ENCODE data around the gene TOMM7.
"Not testable (repeated sequence)": the region's sequence is repeated elsewhere in the genome, so short reads cannot be mapped to it uniquely, and the experiment has no call there.

The TOMM7 gene

DNA sequence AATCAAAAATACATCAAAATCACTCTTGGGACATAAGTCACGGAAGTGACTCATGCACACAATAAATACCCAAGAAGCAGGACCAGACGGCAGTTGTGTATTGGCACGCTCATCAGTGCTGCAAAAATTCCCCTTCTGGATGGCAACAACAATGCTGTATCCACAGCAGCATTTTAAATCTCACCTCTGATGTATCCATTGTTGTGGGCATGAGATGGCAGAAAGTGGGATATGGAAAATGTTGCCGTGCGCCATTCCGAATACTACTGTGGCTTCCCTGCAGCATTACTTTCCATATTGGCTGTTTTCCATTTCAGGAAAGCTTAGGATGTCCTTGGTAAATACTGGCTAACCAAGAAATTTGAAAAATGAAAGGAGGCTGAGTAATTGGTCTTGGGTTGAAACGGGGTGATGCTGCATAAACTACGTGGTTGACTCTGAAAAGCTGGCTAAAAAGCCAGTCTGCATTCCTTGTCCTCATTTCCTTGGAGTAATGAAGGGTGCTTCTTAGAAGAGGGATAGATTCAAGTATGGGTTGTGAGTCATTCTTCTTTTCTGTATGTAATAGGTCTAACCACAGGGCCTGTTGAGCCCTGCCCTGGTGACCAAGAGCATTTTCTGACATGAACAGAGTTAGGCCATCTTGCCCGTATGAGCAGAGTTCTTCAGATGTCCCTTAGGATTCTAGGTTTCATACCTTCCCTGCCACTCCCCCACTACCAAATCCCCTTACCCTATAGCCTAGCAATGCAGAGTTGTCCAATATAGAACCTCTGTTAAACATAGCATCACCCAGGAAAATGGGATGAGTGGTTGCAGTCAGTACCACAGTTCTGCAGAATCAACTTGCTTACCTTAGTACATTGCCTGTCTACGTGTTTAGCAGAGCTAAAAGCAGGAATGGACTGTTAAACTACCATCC is 36.3 kb upstream of the TOMM7 start:
- Mint-ChIP-seq H3K4me3 (peak overlapping the region; percentile 62), H3K27ac (peak overlapping the region; percentile 72), H3K4me1 (ENCODE audit: low read depth) (peaks cover 35% of the 10 kb centered on the region), H3K27me3 (no peaks in the 10 kb centered on the region), H3K9me3 (ENCODE audit: low read depth) (no peaks in the 10 kb centered on the region), H3K36me3 (peaks cover 32% of the 10 kb centered on the region)

- H3K4me1 Mint-ChIP-seq (ENCODE audit: low read depth), result peaks cover 40% of the 10 kb centered on the region
- no peaks in the 10 kb centered on the region for H3K27me3 Mint-ChIP-seq
- peak overlapping the region; percentile 72 for H3K27ac Mint-ChIP-seq
- peak overlapping the region; percentile 62 for H3K4me3 Mint-ChIP-seq
- H3K36me3 Mint-ChIP-seq, result peaks cover 32% of the 10 kb centered on the region
- H3K9me3 Mint-ChIP-seq (ENCODE audit: low read depth), result no peaks in the 10 kb centered on the region
These were observed 35.6 kb upstream of the TOMM7 start for GRCh38 chr7:22858274-22858639.

DNA sequence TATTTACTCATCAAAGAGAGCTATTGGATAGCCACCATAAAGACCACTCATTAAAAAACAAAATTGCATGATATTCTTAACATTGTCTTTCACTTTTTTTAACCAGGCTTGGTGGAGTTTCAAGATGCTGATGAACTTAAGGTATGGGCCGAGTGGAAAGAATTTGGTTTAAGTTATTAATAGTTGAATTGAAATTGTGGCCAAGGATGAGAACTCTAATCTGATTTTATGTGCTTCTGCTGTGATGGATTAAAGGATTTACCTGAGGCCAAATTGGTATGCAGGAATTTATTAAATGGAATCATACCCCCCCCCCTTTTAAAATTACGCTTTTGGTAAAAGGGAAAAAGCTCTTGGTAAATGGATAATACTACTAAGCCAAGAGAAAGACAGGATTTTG is 33.8 kb upstream of the TOMM7 start:
- H3K27ac Mint-ChIP-seq, result peak overlapping the region; percentile 54
- H3K9me3 Mint-ChIP-seq (ENCODE audit: low read depth), result no peaks in the 10 kb centered on the region
- H3K27me3 Mint-ChIP-seq, result no peaks in the 10 kb centered on the region
- H3K4me1 Mint-ChIP-seq (ENCODE audit: low read depth), result peaks cover 41% of the 10 kb centered on the region
- H3K4me3 Mint-ChIP-seq, result peak overlapping the region; percentile 96
- peaks cover 29% of the 10 kb centered on the region for H3K36me3 Mint-ChIP-seq

DNA sequence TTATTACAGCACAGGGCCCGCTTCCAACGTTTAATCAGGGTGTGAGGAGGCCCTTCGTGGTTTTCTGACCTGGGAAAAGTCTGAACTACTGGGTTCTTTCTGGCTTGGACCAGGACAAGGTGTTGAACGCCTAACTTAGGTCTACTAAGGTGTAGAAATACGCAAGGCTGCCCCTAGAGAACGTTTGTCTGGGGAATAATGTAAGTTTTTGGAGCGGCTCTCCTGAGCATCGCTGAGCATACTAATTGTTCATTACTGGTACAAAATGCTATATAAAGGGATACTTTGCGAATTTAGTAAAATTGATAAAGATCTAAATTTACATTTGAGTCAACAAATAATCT is 32.4 kb upstream of the TOMM7 start:
- Mint-ChIP-seq H3K4me1 (ENCODE audit: low read depth) (peaks cover 36% of the 10 kb centered on the region), H3K27me3 (no peaks in the 10 kb centered on the region), H3K9me3 (ENCODE audit: low read depth) (no peaks in the 10 kb centered on the region), H3K27ac (peak overlapping the region; percentile 97), H3K4me3 (peak overlapping the region; percentile 96), H3K36me3 (peaks cover 22% of the 10 kb centered on the region)

DNA sequence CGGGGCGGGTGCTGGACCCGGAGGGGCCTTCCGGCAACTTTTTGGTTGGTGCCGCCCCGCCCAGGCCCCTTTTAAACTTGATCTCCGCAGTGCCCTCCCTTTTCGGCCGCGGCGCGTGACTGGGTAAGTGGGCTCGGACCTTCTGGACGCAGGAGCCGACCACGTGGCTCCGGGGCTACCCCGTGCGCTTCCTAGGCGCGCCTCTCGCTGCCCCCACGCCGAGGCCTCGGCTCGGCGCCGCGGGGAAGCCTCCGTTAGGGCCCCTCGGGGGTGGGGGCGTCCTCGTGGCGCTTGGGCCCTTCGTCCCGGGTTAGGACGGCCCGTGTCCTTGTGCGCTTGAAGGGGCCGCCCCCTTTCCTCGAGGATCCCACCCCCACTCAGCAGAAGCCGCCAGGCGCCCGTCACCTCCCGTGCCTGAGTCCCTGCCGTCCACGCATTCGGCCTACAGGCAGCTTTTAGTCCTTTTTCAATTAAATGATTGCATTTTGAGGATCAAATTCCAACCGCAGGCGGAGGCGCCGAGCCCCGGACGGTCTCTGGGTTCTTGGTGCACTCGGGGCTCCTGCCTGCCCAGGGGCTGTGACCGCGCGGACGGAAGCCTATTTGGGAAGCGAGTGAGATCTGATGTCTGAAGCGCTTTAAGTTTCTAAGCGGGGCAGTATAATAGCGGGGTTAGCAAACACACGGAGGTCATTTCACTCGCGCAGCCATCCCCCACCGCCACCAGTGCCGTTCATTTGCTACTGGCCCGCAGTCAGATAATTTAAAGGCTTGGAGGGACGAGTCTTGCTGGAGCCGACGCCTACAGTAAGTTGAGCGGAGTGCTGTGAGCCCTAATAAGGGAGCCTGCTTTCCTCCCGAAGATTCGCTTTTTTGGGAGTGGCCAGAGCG is 31.8 kb upstream of the TOMM7 start:
- H3K9me3 Mint-ChIP-seq (ENCODE audit: low read depth), result no peaks in the 10 kb centered on the region
- H3K4me3 Mint-ChIP-seq, result peak overlapping the region; percentile 96
- H3K36me3 Mint-ChIP-seq, result peaks cover 18% of the 10 kb centered on the region
- peaks cover 31% of the 10 kb centered on the region for H3K4me1 Mint-ChIP-seq (ENCODE audit: low read depth)
- no peaks in the 10 kb centered on the region for H3K27me3 Mint-ChIP-seq
- H3K27ac Mint-ChIP-seq, result peak overlapping the region; percentile 97

GRCh38 chr7:22853674-22854157 is 31.1 kb upstream of the TOMM7 start:
- H3K4me3 Mint-ChIP-seq, result peak overlapping the region; percentile 89
- H3K36me3 Mint-ChIP-seq, result peaks cover 16% of the 10 kb centered on the region
- no peaks in the 10 kb centered on the region for H3K27me3 Mint-ChIP-seq
- no peaks in the 10 kb centered on the region for H3K9me3 Mint-ChIP-seq (ENCODE audit: low read depth)
- H3K27ac Mint-ChIP-seq, result peak overlapping the region; percentile 94
- peaks cover 26% of the 10 kb centered on the region for H3K4me1 Mint-ChIP-seq (ENCODE audit: low read depth)

- Mint-ChIP-seq H3K36me3 (peaks cover 12% of the 10 kb centered on the region), H3K4me3 (peak overlapping the region; percentile 89), H3K27me3 (no peaks in the 10 kb centered on the region), H3K9me3 (ENCODE audit: low read depth) (no peaks in the 10 kb centered on the region), H3K4me1 (ENCODE audit: low read depth) (peaks cover 20% of the 10 kb centered on the region), H3K27ac (peak overlapping the region; percentile 94)
These were observed 30.5 kb upstream of the TOMM7 start for GRCh38 chr7:22853138-22853537.

GRCh38 chr7:22851145-22851544 is 28.5 kb upstream of the TOMM7 start:
- H3K36me3 Mint-ChIP-seq, result peaks cover 4% of the 10 kb centered on the region
- no peaks in the 10 kb centered on the region for H3K9me3 Mint-ChIP-seq (ENCODE audit: low read depth)
- no peak overlapping the region for H3K27ac Mint-ChIP-seq
- H3K4me1 Mint-ChIP-seq (ENCODE audit: low read depth), result peaks cover 12% of the 10 kb centered on the region
- H3K4me3 Mint-ChIP-seq, result no peak overlapping the region
- no peaks in the 10 kb centered on the region for H3K27me3 Mint-ChIP-seq

DNA sequence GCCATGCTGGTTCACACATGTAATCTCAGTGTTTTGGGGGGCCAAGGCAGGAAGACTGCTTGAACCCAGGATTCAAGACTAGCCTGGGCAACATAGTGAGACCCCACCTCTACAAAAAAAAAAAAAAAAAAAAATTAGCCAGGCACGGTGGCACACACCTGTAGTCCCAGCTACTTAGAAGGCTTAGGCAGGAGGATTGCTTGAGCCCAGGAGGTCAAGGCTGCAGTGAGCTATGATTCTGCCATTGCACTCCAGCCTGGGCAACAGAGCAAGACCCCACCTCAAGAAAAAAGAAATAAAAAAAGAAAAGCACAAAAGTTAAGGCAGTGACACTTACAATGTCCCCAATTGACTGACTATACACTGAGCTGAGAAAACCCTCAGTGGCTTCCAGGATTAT is 27.7 kb upstream of the TOMM7 start:
- H3K4me1 Mint-ChIP-seq (ENCODE audit: low read depth); H3K27ac Mint-ChIP-seq; H3K9me3 Mint-ChIP-seq (ENCODE audit: low read depth); H3K27me3 Mint-ChIP-seq; H3K4me3 Mint-ChIP-seq; H3K36me3 Mint-ChIP-seq: not testable (repeated sequence)

DNA sequence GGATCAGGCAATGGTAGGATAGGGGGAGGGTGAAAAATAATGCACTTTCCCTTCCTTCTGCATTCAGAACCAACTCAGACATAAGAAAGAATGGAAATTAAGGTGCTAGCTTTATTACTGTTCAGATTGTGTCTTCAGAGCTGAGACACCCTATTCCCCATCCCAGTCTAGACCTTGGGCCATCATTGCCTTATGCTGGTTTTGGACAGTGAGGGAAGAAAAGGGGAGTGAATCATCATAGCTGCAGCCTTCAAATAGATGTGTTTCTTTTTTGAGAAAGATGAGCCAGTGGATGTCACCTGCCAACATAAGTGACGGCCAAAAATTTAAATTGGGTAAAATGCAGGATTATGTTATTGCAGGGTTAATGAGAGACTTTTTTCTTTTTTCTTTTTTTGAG is 27.0 kb upstream of the TOMM7 start:
- Mint-ChIP-seq H3K9me3 (ENCODE audit: low read depth) (no peaks in the 10 kb centered on the region), H3K27me3 (no peaks in the 10 kb centered on the region), H3K4me1 (ENCODE audit: low read depth) (peaks cover 6% of the 10 kb centered on the region), H3K27ac (no peak overlapping the region), H3K36me3 (no peaks in the 10 kb centered on the region), H3K4me3 (no peak overlapping the region)

- Mint-ChIP-seq H3K4me3 (no peak overlapping the region), H3K36me3 (no peaks in the 10 kb centered on the region), H3K27me3 (no peaks in the 10 kb centered on the region), H3K9me3 (ENCODE audit: low read depth) (no peaks in the 10 kb centered on the region), H3K4me1 (ENCODE audit: low read depth) (peaks cover 6% of the 10 kb centered on the region), H3K27ac (no peak overlapping the region)
These were observed 26.5 kb upstream of the TOMM7 start for GRCh38 chr7:22849172-22849571.

- Mint-ChIP-seq H3K27ac (no peak overlapping the region), H3K4me3 (no peak overlapping the region)
These were observed 24.3 kb upstream of the TOMM7 start for GRCh38 chr7:22846961-22847360.

DNA sequence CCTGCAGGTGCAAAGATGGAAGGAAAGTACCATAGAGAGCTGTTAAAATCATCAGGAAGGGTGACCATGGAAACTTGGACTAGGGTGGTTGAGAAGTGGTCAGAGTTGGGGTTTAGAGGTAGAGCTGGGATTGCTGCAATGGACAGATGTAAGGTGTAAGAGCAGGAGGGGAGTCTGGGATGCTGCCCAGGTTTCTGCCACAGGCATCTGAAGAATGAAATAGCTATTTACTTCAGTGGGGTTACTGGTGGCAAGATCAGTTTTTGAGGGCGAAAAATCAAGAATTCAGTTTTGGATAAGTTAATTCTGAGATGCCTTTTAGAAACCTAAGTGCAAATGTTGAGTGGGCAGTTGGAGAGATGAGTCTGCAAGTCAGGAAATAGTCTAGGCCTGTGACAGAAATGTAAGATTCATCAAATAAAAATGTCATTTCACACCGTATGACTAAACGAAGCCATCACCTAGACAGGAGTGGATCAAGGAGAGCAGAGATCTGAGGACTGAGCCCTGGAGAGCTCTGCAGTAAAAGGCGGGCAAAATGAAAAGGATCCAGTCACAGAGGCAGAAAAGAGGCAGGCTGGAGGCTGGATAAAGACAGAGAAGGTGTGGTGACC is 22.7 kb upstream of the TOMM7 start:
- H3K27ac Mint-ChIP-seq, result no peak overlapping the region
- H3K36me3 Mint-ChIP-seq, result no peaks in the 10 kb centered on the region
- H3K9me3 Mint-ChIP-seq (ENCODE audit: low read depth), result no peaks in the 10 kb centered on the region

More at GRCh38 chr7:22846961-22847360, 24.3 kb upstream of the TOMM7 start:
- H3K36me3 Mint-ChIP-seq, result no peaks in the 10 kb centered on the region
- no peaks in the 10 kb centered on the region for H3K4me1 Mint-ChIP-seq (ENCODE audit: low read depth)
- no peaks in the 10 kb centered on the region for H3K9me3 Mint-ChIP-seq (ENCODE audit: low read depth)
- H3K27me3 Mint-ChIP-seq, result no peaks in the 10 kb centered on the region

DNA sequence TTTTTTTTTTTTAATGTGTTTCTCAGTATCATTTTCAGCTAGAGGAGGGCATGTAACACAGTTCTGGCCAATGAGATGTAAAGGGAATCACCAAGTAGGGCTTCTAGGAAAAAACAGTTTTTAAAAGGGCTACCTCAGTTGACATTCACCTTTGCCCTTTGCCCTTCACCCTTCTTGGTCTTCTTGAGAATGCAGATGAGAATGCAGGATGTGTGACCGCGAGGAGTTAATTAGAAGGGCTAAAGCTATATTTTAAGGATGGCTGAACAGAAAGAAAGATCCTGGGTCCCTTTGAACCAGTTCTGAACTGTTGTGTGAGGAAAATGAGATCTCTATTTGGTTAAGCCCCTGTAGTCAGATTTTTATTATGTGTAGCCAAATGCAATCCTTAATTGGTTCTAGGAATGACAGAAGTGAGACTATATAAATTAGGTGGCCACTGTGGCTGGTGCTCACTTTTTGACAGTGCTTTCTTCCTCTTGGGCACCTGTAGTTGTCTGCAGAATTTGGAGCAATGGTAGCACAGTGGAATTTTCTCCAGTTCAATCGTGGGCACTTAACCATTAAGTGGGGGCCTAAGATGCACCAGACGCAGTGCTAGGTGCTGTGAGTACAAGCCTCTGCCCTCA is 21.1 kb upstream of the TOMM7 start:
- Mint-ChIP-seq H3K27me3 (no peaks in the 10 kb centered on the region), H3K4me1 (ENCODE audit: low read depth) (no peaks in the 10 kb centered on the region), H3K27ac (peak overlapping the region; percentile 13), H3K9me3 (ENCODE audit: low read depth) (no peaks in the 10 kb centered on the region), H3K36me3 (no peaks in the 10 kb centered on the region), H3K4me3 (no peak overlapping the region)

More for the DNA sequence above, 22.7 kb upstream of the TOMM7 start:
- no peaks in the 10 kb centered on the region for H3K4me1 Mint-ChIP-seq (ENCODE audit: low read depth)
- no peak overlapping the region for H3K4me3 Mint-ChIP-seq
- no peaks in the 10 kb centered on the region for H3K27me3 Mint-ChIP-seq
